Measurements from ENCODE around the gene PFDN6. TPM values are rescaled to one million over a fixed set of nuclear protein-coding genes. Genes with fewer than 3 reads are reported as not detected.

Gene PFDN6
- total and polyA plus RNA-seq, 9 of the 15 experiments (the other 6 are each of a cell fraction or from before 2014, with no cell fraction given): 6.8 to 475 (median 216) TPM

DNA sequence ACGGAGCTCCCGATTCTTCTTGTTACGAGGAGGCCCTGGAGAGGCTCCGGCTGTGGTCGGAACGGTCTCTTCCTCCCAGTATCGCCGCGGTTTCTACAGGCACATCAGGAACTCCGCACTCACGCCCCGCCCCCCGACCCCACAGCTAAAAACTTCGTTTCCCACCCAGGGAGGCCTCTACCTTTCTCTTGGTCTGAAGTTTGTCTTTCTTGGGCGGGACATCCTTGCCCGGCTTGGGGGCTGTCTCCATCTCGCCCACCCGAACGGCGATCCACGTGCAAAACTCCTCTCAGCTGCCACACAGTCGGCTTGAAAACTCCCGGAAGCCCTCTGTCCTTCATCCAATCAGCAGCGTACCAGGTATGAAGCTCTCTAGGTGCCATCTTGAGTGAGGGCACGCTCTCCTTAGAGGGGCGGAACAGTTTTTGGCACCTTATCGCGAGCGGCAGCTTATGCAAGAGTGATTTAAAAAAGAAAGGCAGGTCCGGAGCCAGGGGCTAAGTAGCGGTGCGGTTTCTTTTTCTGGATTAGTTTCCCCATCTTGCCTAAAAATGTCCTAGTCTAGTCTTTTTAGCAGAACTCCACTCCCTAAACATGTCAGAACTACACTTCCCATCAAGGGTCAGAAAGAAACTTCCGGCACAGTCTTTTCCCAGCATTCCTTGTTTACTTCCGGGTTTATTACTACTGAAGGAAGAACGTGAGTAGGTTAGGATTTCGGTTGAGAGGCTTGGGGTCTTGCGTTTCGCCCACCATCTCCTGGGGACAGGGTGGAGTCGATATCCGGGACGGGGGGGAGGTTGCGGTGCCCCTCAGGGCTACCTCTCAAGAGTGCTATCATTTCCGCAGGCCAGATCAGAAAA, at the start of gene PFDN6, which contains the start of gene WDR46 (continued):
- TF ChIP-seq, protein P1, sequence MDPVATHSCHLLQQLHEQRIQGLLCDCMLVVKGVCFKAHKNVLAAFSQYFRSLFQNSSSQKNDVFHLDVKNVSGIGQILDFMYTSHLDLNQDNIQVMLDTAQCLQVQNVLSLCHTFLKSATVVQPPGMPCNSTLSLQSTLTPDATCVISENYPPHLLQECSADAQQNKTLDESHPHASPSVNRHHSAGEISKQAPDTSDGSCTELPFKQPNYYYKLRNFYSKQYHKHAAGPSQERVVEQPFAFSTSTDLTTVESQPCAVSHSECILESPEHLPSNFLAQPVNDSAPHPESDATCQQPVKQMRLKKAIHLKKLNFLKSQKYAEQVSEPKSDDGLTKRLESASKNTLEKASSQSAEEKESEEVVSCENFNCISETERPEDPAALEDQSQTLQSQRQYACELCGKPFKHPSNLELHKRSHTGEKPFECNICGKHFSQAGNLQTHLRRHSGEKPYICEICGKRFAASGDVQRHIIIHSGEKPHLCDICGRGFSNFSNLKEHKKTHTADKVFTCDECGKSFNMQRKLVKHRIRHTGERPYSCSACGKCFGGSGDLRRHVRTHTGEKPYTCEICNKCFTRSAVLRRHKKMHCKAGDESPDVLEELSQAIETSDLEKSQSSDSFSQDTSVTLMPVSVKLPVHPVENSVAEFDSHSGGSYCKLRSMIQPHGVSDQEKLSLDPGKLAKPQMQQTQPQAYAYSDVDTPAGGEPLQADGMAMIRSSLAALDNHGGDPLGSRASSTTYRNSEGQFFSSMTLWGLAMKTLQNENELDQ (CRISPR knock-in tag; IDR thresholded peaks at IDR 0.05; ENCODE audit: borderline replicate concordance): 0 out of 2 replicates have a peak, but pooled peaks have one; percentile 17
- TF ChIP-seq MBD2 (IDR thresholded peaks at IDR 0.05; ENCODE audit: borderline replicate concordance, low read depth) (peak; percentile 94), ZNF354B (CRISPR knock-in tag; IDR thresholded peaks at IDR 0.05) (0 out of 2 replicates have a peak, but pooled peaks have one; percentile 23), MTA3 (IDR thresholded peaks at IDR 0.05; ENCODE audit: borderline replicate concordance) (peak; percentile 35; the same call in 1 of the 2 replicates), ZNF444 (CRISPR knock-in tag; IDR thresholded peaks at IDR 0.05) (no peak), BCL6 (CRISPR knock-in tag; IDR thresholded peaks at IDR 0.05) (0 out of 2 replicates have a peak, but pooled peaks have one; percentile 44)
- TF ChIP-seq, protein P2, sequence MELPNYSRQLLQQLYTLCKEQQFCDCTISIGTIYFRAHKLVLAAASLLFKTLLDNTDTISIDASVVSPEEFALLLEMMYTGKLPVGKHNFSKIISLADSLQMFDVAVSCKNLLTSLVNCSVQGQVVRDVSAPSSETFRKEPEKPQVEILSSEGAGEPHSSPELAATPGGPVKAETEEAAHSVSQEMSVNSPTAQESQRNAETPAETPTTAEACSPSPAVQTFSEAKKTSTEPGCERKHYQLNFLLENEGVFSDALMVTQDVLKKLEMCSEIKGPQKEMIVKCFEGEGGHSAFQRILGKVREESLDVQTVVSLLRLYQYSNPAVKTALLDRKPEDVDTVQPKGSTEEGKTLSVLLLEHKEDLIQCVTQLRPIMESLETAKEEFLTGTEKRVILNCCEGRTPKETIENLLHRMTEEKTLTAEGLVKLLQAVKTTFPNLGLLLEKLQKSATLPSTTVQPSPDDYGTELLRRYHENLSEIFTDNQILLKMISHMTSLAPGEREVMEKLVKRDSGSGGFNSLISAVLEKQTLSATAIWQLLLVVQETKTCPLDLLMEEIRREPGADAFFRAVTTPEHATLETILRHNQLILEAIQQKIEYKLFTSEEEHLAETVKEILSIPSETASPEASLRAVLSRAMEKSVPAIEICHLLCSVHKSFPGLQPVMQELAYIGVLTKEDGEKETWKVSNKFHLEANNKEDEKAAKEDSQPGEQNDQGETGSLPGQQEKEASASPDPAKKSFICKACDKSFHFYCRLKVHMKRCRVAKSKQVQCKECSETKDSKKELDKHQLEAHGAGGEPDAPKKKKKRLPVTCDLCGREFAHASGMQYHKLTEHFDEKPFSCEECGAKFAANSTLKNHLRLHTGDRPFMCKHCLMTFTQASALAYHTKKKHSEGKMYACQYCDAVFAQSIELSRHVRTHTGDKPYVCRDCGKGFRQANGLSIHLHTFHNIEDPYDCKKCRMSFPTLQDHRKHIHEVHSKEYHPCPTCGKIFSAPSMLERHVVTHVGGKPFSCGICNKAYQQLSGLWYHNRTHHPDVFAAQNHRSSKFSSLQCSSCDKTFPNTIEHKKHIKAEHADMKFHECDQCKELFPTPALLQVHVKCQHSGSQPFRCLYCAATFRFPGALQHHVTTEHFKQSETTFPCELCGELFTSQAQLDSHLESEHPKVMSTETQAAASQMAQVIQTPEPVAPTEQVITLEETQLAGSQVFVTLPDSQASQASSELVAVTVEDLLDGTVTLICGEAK (IDR thresholded peaks at IDR 0.05): peak; percentile 99
- TF ChIP-seq, protein P2 (CRISPR knock-in tag; IDR thresholded peaks at IDR 0.05): no peak
- TF ChIP-seq, protein P3, sequence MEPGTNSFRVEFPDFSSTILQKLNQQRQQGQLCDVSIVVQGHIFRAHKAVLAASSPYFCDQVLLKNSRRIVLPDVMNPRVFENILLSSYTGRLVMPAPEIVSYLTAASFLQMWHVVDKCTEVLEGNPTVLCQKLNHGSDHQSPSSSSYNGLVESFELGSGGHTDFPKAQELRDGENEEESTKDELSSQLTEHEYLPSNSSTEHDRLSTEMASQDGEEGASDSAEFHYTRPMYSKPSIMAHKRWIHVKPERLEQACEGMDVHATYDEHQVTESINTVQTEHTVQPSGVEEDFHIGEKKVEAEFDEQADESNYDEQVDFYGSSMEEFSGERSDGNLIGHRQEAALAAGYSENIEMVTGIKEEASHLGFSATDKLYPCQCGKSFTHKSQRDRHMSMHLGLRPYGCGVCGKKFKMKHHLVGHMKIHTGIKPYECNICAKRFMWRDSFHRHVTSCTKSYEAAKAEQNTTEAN (CRISPR knock-in tag; IDR thresholded peaks at IDR 0.05): no peak
- TF ChIP-seq, protein P4, sequence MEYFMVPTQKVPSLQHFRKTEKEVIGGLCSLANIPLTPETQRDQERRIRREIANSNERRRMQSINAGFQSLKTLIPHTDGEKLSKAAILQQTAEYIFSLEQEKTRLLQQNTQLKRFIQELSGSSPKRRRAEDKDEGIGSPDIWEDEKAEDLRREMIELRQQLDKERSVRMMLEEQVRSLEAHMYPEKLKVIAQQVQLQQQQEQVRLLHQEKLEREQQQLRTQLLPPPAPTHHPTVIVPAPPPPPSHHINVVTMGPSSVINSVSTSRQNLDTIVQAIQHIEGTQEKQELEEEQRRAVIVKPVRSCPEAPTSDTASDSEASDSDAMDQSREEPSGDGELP (CRISPR knock-in tag; IDR thresholded peaks at IDR 0.05; ENCODE audit: borderline replicate concordance): peak; percentile 94

Measured in K562 (cell line).